ENCODE data around the gene RHBDF1. TPM values are rescaled to one million over a fixed set of nuclear protein-coding genes. Genes with fewer than 3 reads are reported as not detected.

The RHBDF1 gene
- total and polyA plus RNA-seq, 12 donors, result 18.5 to 89.8 (median 24.7) TPM

GRCh38 chr16:58491-59439, 13.7 kb downstream of the RHBDF1 start:
- WGBS, 2 donors, result 88 to 93% methylated on average over 29 of the region's 29 CpGs
- no peak overlapping the region for H3K27ac ChIP-seq
- peaks cover 4 to 87% (median 60%) of the 10 kb centered on the region in 9 donors for H3K36me3 ChIP-seq
- no peak for TF ChIP-seq CTCF (IDR thresholded peaks at IDR 0.05)
- H3K4me1 ChIP-seq, result peaks cover 0 to 8% (median 6%) of the 10 kb centered on the region in 9 donors
- intact Hi-C loops (cut with DNase I), result no loop called here
- ATAC-seq (no peak), DNase-seq (no peak)
- H3K9me3 ChIP-seq, result no peaks in the 10 kb centered on the region
- H3K27me3 ChIP-seq, result no peaks in the 10 kb centered on the region
- no peak overlapping the region for H3K4me3 ChIP-seq

GRCh38 chr16:57711-58110, 14.7 kb downstream of the RHBDF1 start:
- ATAC-seq, result no peak
- DNase-seq, result no peak

GRCh38 chr16:56231-56927, 16.1 kb downstream of the RHBDF1 start:
- DNase-seq (no peak), ATAC-seq (no peak)
- Histone ChIP-seq H3K4me1 (peaks cover 0 to 24% (median 17%) of the 10 kb centered on the region in 9 donors), H3K36me3 (peaks cover 0 to 64% (median 39%) of the 10 kb centered on the region in 9 donors), H3K27ac (no peak overlapping the region), H3K9me3 (no peaks in the 10 kb centered on the region), H3K27me3 (no peaks in the 10 kb centered on the region), H3K4me3 (no peak overlapping the region)
- TF ChIP-seq CTCF (IDR thresholded peaks at IDR 0.05), result no peak
- intact Hi-C loops (cut with DNase I), result no loop called here
- WGBS, 2 donors, result 86% methylated on average over 17 of the region's 17 CpGs

More at GRCh38 chr16:57711-58110, 14.7 kb downstream of the RHBDF1 start:
- no peak for TF ChIP-seq CTCF (IDR thresholded peaks at IDR 0.05)
- no peaks in the 10 kb centered on the region for H3K9me3 ChIP-seq
- intact Hi-C loops (cut with DNase I), result no loop called here
- no peak overlapping the region for H3K27ac ChIP-seq
- H3K27me3 ChIP-seq, result no peaks in the 10 kb centered on the region
- H3K4me1 ChIP-seq, result peaks cover 0 to 12% (median 9%) of the 10 kb centered on the region in 9 donors
- H3K36me3 ChIP-seq, result peaks cover under 1 to 77% (median 50%) of the 10 kb centered on the region in 9 donors
- WGBS, 2 donors, result 72 to 74% methylated on average over 8 of the region's 8 CpGs
- no peak overlapping the region for H3K4me3 ChIP-seq

- H3K27ac ChIP-seq, result no peak overlapping the region
- no peaks in the 10 kb centered on the region for H3K27me3 ChIP-seq
- no peak for TF ChIP-seq CTCF (IDR thresholded peaks at IDR 0.05)
- peaks cover 0 to 64% (median 31%) of the 10 kb centered on the region in 9 donors for H3K36me3 ChIP-seq
- WGBS, 2 donors, result 82 to 86% methylated on average over 11 of the region's 11 CpGs
- H3K9me3 ChIP-seq, result no peaks in the 10 kb centered on the region
- no peak for DNase-seq
- H3K4me3 ChIP-seq, result no peak overlapping the region
- peaks cover 0 to 29% (median 21%) of the 10 kb centered on the region in 9 donors for H3K4me1 ChIP-seq
- intact Hi-C loops (cut with DNase I), result no loop called here
- no peak for ATAC-seq
These were observed 16.8 kb downstream of the RHBDF1 start for GRCh38 chr16:55571-56136.
